Measurements from ENCODE around the gene CCDC191. TPM values are rescaled to one million over a fixed set of nuclear protein-coding genes. Genes with fewer than 3 reads are reported as not detected.

Gene CCDC191
- total and polyA plus RNA-seq, 2 of the 4 experiments (the other 2 are of a cell fraction) = 0.72 to 1.1 TPM

- H3K4me3 ChIP-seq (ENCODE audit: insufficient read depth, low read depth, low read length) = no peak overlapping the region
- intact Hi-C loops (cut with micrococcal nuclease) = no loop called here
- H3K36me3 ChIP-seq (ENCODE audit: control insufficient read depth, insufficient read depth, low read length) = no peaks in the 10 kb centered on the region
- H4K91ac ChIP-seq (ENCODE audit: insufficient read depth, low read depth, low read length) = no peak overlapping the region
- WGBS, 2 experiments (ENCODE audit: extremely low coverage in 2 of 2, insufficient read length in 1 of 2) = no CpG with 5 or more reads among the region's 3 CpGs
- no peak overlapping the region for H2BK5ac ChIP-seq (ENCODE audit: low read depth, low read length, poor library complexity, severe bottlenecking)
- no peak overlapping the region for H2AFZ ChIP-seq (replicated peaks; ENCODE audit: low read length, poor library complexity)
- CTCF ChIA-PET = no interaction called here
- dilution Hi-C loops (cut with HindIII; ENCODE audit: low sequenced_read_pairs, unreplicated experiment) = no loop called here
- H4K20me1 ChIP-seq (ENCODE audit: insufficient read depth, low read length) = no peaks in the 10 kb centered on the region
- H3K27ac ChIP-seq (ENCODE audit: insufficient read depth, low read length) = no peak overlapping the region
- ATAC-seq (ENCODE audit: low read depth) = peak; percentile 68
- H2AK5ac ChIP-seq (ENCODE audit: low read depth, low read length) = no peak overlapping the region
- no peak overlapping the region for H3K4ac ChIP-seq (ENCODE audit: low read depth, low read length)
- no TSS peak for BruUV-seq (replicated peaks)
- DNase-seq = peak; percentile 46
- H3K56ac ChIP-seq (ENCODE audit: extremely low read depth, insufficient read depth, low read length) = no peak overlapping the region
- H3K4me1 ChIP-seq (ENCODE audit: control insufficient read depth, insufficient read depth, low read length) = no peaks in the 10 kb centered on the region
- H3K9ac ChIP-seq (ENCODE audit: low read depth, low read length) = no peak overlapping the region
- no peak overlapping the region for H2BK15ac ChIP-seq (ENCODE audit: low read depth, low read length)
- no peak for TF ChIP-seq CEBPB (IDR thresholded peaks at IDR 0.05; ENCODE audit: low read depth, low read length)
- no peak for TF ChIP-seq MAFK (IDR thresholded peaks at IDR 0.05; ENCODE audit: low read depth, low read length)
- TF ChIP-seq CHD1 (IDR thresholded peaks at IDR 0.05; ENCODE audit: low read depth, low read length) = no peak
- no peak for TF ChIP-seq SMC3 (IDR thresholded peaks at IDR 0.05; ENCODE audit: low read depth, low read length)
- no peak for TF ChIP-seq RFX5 (IDR thresholded peaks at IDR 0.05; ENCODE audit: low read depth, low read length)
- no peak for TF ChIP-seq BHLHE40 (IDR thresholded peaks at IDR 0.05; ENCODE audit: low read depth, low read length)
- TF ChIP-seq RCOR1 (IDR thresholded peaks at IDR 0.05; ENCODE audit: insufficient replicate concordance, low read length) = no peak
- TF ChIP-seq ELK1 (IDR thresholded peaks at IDR 0.05; ENCODE audit: borderline replicate concordance, low read depth, low read length) = no peak
- no peak for TF ChIP-seq NFE2L2 (IDR thresholded peaks at IDR 0.05; ENCODE audit: low read depth, low read length)
- no peak overlapping the region for H3K23ac ChIP-seq (ENCODE audit: low read depth, low read length)
- peaks cover 2% of the 10 kb centered on the region; the same call in 1 of the 2 replicates for H3K27me3 ChIP-seq (ENCODE audit: control insufficient read depth, insufficient read depth, low read length)
- H3K9me3 ChIP-seq (ENCODE audit: control insufficient read depth, insufficient read depth, low read length) = no peaks in the 10 kb centered on the region
- H3K79me1 ChIP-seq (ENCODE audit: low read depth in 1 of 2, low read length in 2 of 2) = no peaks in the 10 kb centered on the region
- no peak overlapping the region for H4K8ac ChIP-seq (ENCODE audit: low read depth in 2 of 2, low read length in 2 of 2)
- no peak overlapping the region for H4K5ac ChIP-seq (ENCODE audit: low read depth, low read length)
- H2BK20ac ChIP-seq (ENCODE audit: low read depth, low read length) = no peak overlapping the region
- H3K9me1 ChIP-seq (ENCODE audit: insufficient read depth, low read length) = no peaks in the 10 kb centered on the region; the same call in 1 of the 2 replicates
- H2BK120ac ChIP-seq (ENCODE audit: low read depth, low read length) = no peak overlapping the region
- POLR2A ChIA-PET (ENCODE audit: unreplicated experiment) = no interaction called here
- no peak overlapping the region for H2AK9ac ChIP-seq (replicated peaks; ENCODE audit: low read depth, low read length, poor library complexity)
- no peak overlapping the region for H3K18ac ChIP-seq (ENCODE audit: low read depth, low read length)
- H3K14ac ChIP-seq (replicated peaks; ENCODE audit: low read depth, low read length) = no peak overlapping the region
- H3K4me2 ChIP-seq (ENCODE audit: low read depth, low read length) = no peak overlapping the region
- in situ Hi-C loops (cut with MboI; ENCODE audit: low sequenced_read_pairs) = no loop called here
Observed at GRCh38 chr3:114104414-114104813, 48.1 kb upstream of the CCDC191 start.
